ENCODE measurements around the gene PGAP6.

The PGAP6 gene

DNA sequence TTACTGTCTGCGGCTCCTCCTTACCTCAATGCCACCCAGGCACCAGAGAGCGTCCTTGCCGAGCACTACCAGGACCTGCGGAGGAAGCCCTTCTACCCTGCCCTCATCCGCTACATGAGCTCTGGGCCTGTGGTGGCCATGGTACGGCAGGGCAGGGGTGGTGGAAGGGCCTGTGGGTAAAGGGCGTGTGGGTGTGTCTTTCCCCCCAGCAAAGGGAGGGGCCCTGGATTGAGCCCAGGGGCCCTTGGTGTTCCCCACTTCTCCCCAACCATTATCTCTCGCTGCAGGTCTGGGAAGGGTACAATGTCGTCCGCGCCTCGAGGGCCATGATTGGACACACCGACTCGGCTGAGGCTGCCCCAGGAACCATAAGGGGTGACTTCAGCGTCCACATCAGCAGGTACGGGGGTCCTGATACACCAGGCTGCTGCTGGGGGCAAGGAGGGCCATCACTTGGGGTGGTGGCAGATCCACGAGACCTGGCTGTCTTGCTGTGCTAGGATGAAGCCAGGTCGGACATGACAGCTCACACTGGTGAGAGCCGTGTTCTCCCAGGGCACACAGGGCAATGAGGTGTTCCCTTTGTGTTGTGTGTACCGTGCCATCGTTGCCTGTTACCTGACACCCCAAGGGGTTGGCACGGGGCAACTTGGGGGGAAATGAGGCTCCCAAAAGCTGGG is 17.7 kb upstream of the PGAP6 start:
- TF ChIP-seq, protein P1, sequence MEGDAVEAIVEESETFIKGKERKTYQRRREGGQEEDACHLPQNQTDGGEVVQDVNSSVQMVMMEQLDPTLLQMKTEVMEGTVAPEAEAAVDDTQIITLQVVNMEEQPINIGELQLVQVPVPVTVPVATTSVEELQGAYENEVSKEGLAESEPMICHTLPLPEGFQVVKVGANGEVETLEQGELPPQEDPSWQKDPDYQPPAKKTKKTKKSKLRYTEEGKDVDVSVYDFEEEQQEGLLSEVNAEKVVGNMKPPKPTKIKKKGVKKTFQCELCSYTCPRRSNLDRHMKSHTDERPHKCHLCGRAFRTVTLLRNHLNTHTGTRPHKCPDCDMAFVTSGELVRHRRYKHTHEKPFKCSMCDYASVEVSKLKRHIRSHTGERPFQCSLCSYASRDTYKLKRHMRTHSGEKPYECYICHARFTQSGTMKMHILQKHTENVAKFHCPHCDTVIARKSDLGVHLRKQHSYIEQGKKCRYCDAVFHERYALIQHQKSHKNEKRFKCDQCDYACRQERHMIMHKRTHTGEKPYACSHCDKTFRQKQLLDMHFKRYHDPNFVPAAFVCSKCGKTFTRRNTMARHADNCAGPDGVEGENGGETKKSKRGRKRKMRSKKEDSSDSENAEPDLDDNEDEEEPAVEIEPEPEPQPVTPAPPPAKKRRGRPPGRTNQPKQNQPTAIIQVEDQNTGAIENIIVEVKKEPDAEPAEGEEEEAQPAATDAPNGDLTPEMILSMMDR (conservative IDR thresholded peaks at IDR 0.05; ENCODE audit: control insufficient read depth, insufficient read depth, low read depth, low read length) = no peak
- no peak overlapping the region for H3K4me3 ChIP-seq (ENCODE audit: control insufficient read depth, low read depth, low read length)
- no peak for DNase-seq (ENCODE audit: low read depth)

DNA sequence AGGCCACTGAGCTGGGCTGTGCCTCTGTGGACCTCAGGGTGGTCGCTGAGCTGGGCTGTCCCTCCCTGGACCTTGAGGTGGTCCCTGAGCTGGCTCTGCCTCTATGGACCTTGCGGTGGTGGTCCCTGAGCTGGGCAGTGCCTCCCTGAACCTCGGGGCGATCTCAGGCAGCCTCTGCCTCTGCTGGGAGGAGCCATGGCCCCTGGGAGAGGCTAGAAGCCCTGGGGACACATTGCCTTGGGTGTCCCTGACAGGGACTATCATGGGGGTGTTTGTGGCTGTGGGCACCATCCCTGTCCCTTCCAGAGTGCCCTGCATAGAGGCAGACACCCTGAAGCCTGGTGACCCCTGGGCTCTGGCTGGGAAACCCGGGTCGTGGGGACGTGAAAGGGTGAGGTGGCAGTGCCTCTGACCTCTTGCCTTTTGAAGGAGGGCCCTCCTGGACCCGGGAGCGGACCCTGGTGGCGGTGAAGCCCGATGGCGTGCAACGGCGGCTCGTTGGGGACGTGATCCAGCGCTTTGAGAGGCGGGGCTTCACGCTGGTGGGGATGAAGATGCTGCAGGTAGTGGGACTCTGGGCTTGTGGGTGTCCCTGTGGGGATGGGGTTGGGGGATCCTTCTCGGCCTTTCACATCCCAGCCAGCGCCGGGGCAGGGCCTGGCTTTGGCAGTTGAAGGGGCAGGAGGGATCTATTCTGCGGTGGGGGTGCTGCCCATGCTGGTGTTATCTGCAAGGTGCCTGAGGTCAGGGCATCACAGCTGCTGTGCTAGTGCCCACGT is 17.0 kb upstream of the PGAP6 start:
- no peak overlapping the region for H3K4me3 ChIP-seq (ENCODE audit: control insufficient read depth, low read depth, low read length)
- TF ChIP-seq, protein P1 (conservative IDR thresholded peaks at IDR 0.05; ENCODE audit: control insufficient read depth, insufficient read depth, low read depth, low read length) = no peak
- DNase-seq (ENCODE audit: low read depth) = no peak

DNA sequence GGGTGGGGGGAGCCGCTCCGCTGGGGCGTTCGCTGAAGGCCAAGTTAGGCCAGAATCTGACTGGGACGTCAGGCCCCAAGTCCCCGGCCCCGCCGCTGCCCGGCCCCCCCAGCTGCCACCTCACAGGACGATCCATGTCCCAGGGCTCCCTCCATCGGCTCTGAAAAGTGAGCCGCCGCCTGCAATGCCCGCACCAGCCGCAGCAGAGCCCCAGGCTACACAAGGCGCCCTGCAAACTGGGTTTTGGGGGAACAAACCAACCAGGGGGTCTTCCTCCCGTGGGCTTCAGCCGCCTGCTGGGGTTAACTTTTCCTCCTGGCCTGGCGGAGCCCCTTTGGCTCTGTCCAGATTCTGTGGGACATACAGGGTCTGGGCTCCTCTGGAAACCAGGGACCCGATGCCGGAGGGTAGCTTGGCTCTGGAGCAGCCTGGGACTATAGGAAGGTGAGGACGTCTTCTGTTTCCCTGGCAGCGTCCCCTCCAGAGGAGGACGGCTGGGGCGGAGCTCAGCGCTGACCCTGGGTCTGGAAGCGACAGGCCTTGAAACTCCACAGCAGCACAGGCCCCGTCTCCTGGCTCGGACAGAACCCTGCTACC is 16.1 kb upstream of the PGAP6 start:
- H3K4me3 ChIP-seq (ENCODE audit: control insufficient read depth, low read depth, low read length) = peak overlapping the region; percentile 16
- DNase-seq (ENCODE audit: low read depth) = peak; percentile 53
- TF ChIP-seq, protein P1 (conservative IDR thresholded peaks at IDR 0.05; ENCODE audit: control insufficient read depth, insufficient read depth, low read depth, low read length) = peak; percentile 26

DNA sequence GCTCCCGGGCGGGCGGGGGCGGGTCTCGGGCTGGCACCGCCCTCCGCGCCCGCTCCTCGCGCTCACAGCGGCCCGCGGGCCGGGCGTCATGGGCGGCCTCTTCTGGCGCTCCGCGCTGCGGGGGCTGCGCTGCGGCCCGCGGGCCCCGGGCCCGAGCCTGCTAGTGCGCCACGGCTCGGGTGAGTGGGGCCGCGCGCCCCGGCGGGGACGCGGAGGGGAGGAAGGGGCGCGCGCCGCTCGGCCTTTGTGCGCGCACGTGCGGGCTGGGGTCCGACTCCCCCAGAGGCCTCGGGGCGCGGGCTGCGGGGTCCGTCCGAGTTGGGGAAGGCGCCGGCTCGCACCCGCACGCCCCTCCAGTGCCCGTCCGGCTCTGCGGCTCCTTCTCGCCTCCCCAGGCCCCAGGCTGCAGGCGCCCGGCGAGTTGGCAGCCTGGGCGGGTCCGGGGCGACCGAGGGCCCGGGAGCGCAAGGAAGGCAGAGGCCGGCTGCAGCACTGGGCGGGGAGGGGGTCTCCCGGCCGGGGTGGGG is 15.4 kb upstream of the PGAP6 start, which contains the start of gene NME4:
NME4 (plus strand) TSS at position 65 of the 527 bp plus-strand sequence; CDS start at position 89, 24 bp downstream.
- H3K4me3 ChIP-seq (ENCODE audit: control insufficient read depth, low read depth, low read length) = peak within 1 kb of the TSS; percentile 51
- no peak for DNase-seq (ENCODE audit: low read depth)
- TF ChIP-seq, protein P1 (conservative IDR thresholded peaks at IDR 0.05; ENCODE audit: control insufficient read depth, insufficient read depth, low read depth, low read length) = no peak

DNA sequence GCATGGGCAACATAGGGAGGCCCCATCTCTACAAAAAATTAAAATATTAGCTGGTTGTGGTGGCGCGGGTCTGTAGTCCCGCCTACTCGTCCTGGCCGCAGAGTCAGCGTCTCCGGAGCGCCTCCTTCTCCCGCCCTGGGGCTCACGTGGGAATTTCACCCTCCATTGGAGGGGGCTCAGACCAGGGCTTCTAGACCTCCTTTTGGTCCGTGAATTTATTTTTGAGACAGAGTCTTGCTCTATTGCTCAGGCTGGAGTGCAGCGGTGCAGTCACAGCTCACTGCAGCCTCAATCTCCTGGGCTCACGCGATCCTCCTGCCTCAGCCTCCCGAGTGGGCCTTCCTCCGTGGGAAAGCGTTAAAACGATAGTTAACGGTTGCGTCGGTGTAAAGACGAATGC is 14.8 kb upstream of the PGAP6 start:
- peak; percentile 46 for DNase-seq (ENCODE audit: low read depth)
- peak overlapping the region; percentile 51 for H3K4me3 ChIP-seq (ENCODE audit: control insufficient read depth, low read depth, low read length)
- TF ChIP-seq, protein P1 (conservative IDR thresholded peaks at IDR 0.05; ENCODE audit: control insufficient read depth, insufficient read depth, low read depth, low read length) = no peak

DNA sequence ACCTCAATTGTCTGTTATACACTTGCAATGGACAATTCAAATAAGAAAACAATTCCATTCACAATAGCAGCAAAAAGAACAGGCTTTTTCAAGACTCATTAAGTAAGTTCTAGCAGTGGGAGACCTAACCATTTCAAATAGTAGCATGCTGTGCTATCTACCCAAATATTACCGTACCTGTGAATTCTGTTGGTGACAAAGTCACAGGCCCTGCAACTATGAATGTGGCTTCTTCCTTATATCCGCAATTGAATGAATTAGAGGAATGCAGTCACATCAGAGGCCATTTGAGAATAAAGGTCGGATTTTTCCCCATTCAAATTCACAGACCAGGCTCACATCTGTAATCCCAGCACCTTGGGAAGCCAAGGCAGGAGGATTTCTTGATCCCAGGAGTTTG is 14.4 kb upstream of the PGAP6 start:
- no peak overlapping the region for H3K4me3 ChIP-seq (ENCODE audit: control insufficient read depth, low read depth, low read length)
- no peak for DNase-seq (ENCODE audit: low read depth)
- TF ChIP-seq, protein P1 (conservative IDR thresholded peaks at IDR 0.05; ENCODE audit: control insufficient read depth, insufficient read depth, low read depth, low read length) = no peak

Data from fibroblast of mammary gland (primary cell).